Measurements from ENCODE around the gene SELENOM.

DNA sequence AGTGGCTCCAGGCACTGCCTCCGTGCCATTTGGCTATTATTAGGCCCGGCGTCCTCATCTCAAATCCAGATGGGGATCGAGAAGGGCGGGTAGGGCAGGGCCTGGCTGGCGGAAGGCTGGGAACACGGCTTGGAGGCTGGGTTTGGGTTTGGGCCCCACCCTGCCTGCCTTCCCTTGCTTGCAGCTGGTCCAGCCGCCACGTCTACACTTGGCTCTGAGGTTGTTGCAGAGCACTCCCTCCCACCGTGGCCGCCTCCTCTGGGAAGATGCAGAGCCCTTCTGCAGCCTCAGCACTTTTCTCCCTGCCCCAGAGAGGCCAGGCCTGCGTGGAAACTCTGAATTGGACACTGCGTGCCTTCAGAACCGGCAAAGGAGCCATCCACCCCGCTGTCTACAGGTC lies 31.4 kb downstream of the SELENOM start:
- TF ChIP-seq, protein P1, sequence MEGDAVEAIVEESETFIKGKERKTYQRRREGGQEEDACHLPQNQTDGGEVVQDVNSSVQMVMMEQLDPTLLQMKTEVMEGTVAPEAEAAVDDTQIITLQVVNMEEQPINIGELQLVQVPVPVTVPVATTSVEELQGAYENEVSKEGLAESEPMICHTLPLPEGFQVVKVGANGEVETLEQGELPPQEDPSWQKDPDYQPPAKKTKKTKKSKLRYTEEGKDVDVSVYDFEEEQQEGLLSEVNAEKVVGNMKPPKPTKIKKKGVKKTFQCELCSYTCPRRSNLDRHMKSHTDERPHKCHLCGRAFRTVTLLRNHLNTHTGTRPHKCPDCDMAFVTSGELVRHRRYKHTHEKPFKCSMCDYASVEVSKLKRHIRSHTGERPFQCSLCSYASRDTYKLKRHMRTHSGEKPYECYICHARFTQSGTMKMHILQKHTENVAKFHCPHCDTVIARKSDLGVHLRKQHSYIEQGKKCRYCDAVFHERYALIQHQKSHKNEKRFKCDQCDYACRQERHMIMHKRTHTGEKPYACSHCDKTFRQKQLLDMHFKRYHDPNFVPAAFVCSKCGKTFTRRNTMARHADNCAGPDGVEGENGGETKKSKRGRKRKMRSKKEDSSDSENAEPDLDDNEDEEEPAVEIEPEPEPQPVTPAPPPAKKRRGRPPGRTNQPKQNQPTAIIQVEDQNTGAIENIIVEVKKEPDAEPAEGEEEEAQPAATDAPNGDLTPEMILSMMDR (IDR thresholded peaks at IDR 0.05; ENCODE audit: low read length) = no peak
- TF ChIP-seq EZH2 (IDR thresholded peaks at IDR 0.05; ENCODE audit: borderline replicate concordance, low read length) = no peak
